Skeletal muscle tissue (tissue), 4 donors: Measurements from ENCODE around the gene CNPY1. TPM values are rescaled to one million over a fixed set of nuclear protein-coding genes. Genes with fewer than 3 reads are reported as not detected.

ENCODE experiments used
- H3K27ac ChIP-seq: one replicate; pipeline ENCODE4 v1.7.0; 2013; ENCODE audit warnings: mild to moderate bottlenecking, low read depth, low read length, inconsistent platforms
- H3K27me3 ChIP-seq, 3 donors: one replicate each; pipeline ENCODE4 v1.7.0; 2013; ENCODE audit warnings: low read length in 3 of 3; ENCODE audit not compliant: control insufficient read depth in 3 of 3, insufficient read depth in 3 of 3
- H3K36me3 ChIP-seq, 3 donors: one replicate each; pipeline ENCODE4 v1.7.0; 2013; ENCODE audit warnings: low read length in 3 of 3; ENCODE audit not compliant: control insufficient read depth in 3 of 3, insufficient read depth in 3 of 3
- H3K4me1 ChIP-seq, 3 donors: one replicate each; pipeline ENCODE4 v1.7.0; 2013; ENCODE audit warnings: low read length in 3 of 3, mild to moderate bottlenecking in 3 of 3; ENCODE audit not compliant: control insufficient read depth in 3 of 3, insufficient read depth in 3 of 3
- H3K4me3 ChIP-seq, 3 donors: one replicate each; pipeline ENCODE4 v1.7.0; 2013; ENCODE audit warnings: low read length in 3 of 3
- H3K9ac ChIP-seq, 3 donors: one replicate each; pipeline ENCODE4 v1.7.0; 2013; ENCODE audit warnings: low read length in 3 of 3, mild to moderate bottlenecking in 3 of 3, moderate library complexity in 2 of 3, low read depth in 1 of 3
- H3K9me3 ChIP-seq, 3 donors: one replicate each; pipeline ENCODE4 v1.7.0; 2013; ENCODE audit warnings: low read length in 3 of 3; ENCODE audit not compliant: control insufficient read depth in 3 of 3
- total RNA-seq: library from RNA; depleted of rRNA; stranded (reverse); fragments of >200 nt; gene quantifications from one replicate; pipeline ENCODE4 v1.2.3, GENCODE V29; 2014
- donor health status: Osteomylitis.

Gene CNPY1
- total RNA-seq, 1 donor from 2014 or later: 0.52 TPM

DNA sequence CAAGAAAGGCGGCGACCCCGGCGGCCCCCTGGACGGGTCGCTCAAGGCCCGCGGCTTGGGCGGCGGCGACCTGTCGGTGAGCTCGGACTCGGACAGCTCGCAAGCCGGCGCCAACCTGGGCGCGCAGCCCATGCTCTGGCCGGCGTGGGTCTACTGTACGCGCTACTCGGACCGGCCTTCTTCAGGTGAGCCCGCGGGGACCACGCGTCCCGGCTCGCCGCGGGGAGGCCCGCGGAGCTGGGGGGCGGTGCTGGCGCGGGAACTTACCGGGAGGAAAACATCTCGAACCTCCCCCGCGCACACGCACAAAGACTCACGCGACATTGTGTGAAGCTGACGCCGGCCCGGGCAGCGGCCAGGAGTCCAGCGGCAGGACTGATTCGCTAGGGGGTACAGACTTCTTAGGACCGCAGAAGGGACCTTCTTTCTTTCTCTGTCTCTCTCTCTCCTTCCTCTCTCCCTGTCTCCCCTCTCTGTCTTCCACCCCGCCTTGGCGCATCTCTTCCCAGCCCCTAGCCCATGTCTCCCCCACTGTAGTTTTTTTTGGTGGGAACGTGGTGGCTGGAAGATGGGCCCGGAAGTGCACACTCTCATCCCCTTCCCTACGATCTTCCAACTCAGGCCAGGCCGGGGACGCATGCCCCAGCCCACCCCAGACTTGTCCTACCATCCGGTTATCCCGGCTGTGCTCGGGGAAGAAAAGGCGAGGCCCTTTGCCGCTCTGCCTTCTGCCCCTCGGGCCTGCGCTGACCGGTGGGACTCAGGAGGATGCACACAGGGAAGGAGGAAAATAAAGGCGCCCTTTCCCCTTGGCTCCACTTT is 87.3 kb downstream of the CNPY1 start:
- Histone ChIP-seq H3K36me3 (no peaks in the 10 kb centered on the region), H3K4me3 (peak overlapping the region in 1 of 3 donors; percentile 20)

DNA sequence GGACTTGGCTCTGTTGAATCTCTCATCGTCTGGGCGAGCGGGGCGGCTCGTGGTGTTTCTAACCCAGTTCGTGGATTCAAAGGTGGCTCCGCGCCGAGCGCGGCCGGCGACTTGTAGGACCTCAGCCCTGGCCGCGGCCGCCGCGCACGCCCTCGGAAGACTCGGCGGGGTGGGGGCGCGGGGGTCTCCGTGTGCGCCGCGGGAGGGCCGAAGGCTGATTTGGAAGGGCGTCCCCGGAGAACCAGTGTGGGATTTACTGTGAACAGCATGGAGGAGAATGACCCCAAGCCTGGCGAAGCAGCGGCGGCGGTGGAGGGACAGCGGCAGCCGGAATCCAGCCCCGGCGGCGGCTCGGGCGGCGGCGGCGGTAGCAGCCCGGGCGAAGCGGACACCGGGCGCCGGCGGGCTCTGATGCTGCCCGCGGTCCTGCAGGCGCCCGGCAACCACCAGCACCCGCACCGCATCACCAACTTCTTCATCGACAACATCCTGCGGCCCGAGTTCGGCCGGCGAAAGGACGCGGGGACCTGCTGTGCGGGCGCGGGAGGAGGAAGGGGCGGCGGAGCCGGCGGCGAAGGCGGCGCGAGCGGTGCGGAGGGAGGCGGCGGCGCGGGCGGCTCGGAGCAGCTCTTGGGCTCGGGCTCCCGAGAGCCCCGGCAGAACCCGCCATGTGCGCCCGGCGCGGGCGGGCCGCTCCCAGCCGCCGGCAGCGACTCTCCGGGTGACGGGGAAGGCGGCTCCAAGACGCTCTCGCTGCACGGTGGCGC is 88.1 kb downstream of the CNPY1 start, which contains the start of gene EN2:
EN2 (plus strand) TSS at position 19 of the 767 bp plus-strand sequence; CDS start at position 268, 249 bp downstream.
- H3K27ac ChIP-seq: no peak within 1 kb of the TSS
- H3K9me3 ChIP-seq: no peaks in the 10 kb centered on the region
- peak within 1 kb of the TSS in 2 of 3 donors; percentile 59 to 74 for H3K9ac ChIP-seq
- H3K4me1 ChIP-seq: peaks cover 24 to 45% (median 30%) of the 10 kb centered on the region in 3 donors
- no peaks in the 10 kb centered on the region for H3K36me3 ChIP-seq
- H3K4me3 ChIP-seq: peak within 1 kb of the TSS; percentile 70 to 78 (median 76)
- peaks cover 83 to 92% (median 92%) of the 10 kb centered on the region in 3 donors for H3K27me3 ChIP-seq

More for the DNA sequence above, 87.3 kb downstream of the CNPY1 start:
- peaks cover 23 to 42% (median 27%) of the 10 kb centered on the region in 3 donors for H3K4me1 ChIP-seq
- peaks cover 84 to 90% (median 88%) of the 10 kb centered on the region in 3 donors for H3K27me3 ChIP-seq
- no peak overlapping the region for H3K27ac ChIP-seq
- no peaks in the 10 kb centered on the region for H3K9me3 ChIP-seq
- H3K9ac ChIP-seq: no peak overlapping the region

DNA sequence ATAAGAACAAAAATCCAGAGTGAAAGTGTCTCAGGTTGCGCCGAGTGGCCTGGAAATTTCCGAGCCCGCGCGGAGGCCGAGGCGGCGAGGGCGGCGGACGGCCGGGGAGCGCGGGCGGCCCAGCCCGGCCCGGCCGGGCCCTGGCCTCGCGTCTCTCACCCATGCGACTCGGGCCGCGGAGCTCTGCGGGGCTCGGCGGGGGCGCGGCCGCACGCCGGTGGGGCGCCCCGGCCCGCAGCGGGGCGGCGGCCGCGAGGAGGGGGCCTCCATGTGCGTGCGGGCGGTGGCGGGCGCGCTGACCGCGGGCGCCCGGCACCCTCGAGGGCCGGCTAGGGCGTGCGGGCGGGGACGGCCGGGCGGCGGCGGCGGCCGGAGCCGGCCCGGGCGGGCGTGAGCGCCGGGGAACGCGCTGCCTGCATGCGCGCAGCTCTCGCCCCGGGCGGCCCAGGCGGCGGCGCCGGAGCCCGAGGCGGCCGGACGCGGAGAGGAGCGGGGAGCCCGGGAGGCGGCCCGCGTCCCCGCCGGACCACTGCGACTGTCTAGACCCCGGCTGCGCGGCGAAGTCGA is 88.7 kb downstream of the CNPY1 start:
- H3K9me3 ChIP-seq: no peaks in the 10 kb centered on the region
- peak overlapping the region in 2 of 3 donors; percentile 76 to 78 for H3K4me3 ChIP-seq
- H3K4me1 ChIP-seq: peaks cover 24 to 45% (median 30%) of the 10 kb centered on the region in 3 donors
- peaks cover 85 to 93% (median 93%) of the 10 kb centered on the region in 3 donors for H3K27me3 ChIP-seq
- H3K36me3 ChIP-seq: no peaks in the 10 kb centered on the region
- H3K9ac ChIP-seq: no peak overlapping the region
- H3K27ac ChIP-seq: no peak overlapping the region

DNA sequence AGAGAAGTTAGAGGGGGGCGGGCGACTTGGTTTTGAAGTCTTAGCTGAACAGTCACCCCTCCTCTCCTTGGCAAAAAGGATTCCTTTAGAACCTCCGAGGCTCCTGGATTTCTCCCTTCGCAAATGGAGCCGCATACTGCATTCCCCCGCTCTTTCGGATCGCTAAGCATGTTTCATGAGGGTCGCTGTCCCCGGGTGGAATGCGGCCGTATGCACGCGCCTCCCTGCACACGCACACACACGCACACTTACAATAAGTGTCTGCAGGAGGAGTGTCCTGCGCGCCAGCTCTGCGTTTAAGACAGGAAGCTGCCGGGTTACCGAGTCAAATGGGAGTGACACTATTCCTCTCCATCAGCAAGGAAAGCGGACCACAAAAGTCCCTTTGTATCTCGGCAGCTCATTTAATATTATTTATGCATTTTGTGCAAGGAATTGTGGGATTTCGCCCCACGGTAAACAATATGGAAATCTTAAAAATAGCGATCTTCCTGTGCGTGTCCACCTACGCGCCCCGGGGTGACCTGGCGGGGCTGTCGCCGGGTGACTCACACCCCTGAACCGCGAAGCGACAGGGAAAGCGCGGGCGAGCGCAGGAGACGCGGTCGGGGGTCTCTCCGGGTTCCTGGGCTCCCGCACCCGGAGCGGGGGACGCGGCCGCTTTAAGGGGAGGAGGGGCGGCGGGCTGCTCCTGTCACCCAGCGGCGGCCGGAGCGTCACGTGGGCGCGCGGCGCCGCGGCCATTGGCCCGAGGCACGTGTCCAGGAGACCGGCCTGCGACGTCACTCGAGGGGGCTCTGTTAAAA is 89.4 kb downstream of the CNPY1 start:
- Histone ChIP-seq H3K4me3 (peak overlapping the region; percentile 70 to 78 (median 76)), H3K27ac (no peak overlapping the region), H3K9me3 (no peaks in the 10 kb centered on the region), H3K4me1 (peaks cover 24 to 45% (median 30%) of the 10 kb centered on the region in 3 donors), H3K9ac (peak overlapping the region in 2 of 3 donors; percentile 59 to 74), H3K36me3 (no peaks in the 10 kb centered on the region), H3K27me3 (peaks cover 84 to 92% (median 90%) of the 10 kb centered on the region in 3 donors)

DNA sequence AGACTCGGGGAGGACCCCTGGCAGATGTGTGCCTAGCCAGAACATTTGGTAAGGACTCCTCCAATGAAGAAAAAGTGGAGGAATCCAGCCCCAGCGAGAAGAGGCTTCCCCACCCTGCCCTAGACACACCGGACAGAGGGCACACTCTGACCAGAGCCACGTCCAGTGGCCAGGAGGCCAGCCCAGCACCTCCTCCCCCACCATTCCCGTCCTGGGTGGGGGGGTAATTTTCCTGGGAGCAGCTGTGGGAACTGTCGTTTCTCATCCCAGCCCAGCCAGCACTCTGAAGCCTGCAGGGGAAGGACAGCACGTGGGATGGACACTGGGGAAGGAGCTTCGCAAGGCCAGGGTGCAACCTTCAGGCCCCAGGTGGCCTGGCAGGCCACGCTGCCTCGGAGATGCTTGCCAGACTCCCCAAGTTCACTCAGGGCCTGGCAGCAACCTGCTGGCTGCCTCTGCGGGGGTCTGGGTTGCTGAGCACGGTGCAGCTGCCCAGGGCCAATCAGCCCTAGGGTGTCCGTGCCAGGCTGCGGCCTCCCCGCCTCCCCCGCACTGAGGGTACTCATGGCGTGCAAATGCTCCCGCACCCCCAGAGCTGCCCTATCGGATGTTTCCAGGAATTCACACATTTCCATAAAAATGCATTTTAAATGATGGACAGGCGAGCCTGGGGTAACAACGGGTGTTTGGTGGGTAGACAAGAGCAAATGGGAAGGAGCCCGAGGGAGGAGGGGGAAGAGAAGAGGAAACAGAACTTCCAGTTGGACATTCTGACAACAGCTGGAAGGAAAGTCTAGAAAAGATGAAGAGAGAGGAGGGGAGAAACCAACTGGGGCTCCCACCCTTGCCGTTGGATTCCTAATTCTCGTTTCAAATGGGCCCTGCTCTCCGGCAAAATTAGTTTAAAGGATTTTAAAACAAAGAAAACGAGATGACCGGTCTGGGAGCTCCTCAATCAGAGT is 90.3 kb downstream of the CNPY1 start:
- peaks cover 24 to 51% (median 30%) of the 10 kb centered on the region in 3 donors for H3K4me1 ChIP-seq
- no peaks in the 10 kb centered on the region for H3K9me3 ChIP-seq
- no peak overlapping the region for H3K9ac ChIP-seq
- H3K4me3 ChIP-seq: peak overlapping the region in 2 of 3 donors; percentile 70 to 76
- peaks cover 84 to 92% (median 90%) of the 10 kb centered on the region in 3 donors for H3K27me3 ChIP-seq
- H3K36me3 ChIP-seq: no peaks in the 10 kb centered on the region
- no peak overlapping the region for H3K27ac ChIP-seq

DNA sequence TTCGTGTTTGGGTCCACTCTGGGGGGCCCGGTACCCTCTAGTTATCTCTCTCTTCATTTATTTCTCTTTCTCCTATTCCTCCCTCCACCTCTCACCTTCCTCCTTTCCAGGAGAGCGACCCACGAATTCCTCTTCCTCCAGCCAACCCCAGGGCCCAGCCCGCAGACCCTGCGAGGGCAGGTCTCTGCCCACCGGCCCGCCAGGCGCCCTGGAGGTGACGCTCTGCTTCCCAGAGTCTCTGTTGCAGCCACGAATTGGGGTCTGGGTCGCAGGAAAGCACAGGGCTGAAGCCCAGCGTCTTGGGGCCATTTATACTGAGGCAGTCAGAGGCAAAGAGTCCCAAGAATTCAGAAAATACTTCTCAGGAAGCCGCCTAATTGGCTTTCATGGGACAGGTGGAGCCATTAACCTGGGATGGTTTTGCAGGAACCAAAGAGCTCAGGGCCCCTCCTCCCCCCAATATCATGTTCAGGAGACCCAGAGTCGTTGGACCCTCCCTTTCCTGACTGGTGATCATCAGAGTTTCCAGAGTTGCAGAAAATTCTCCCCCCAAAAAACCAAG is 91.1 kb downstream of the CNPY1 start:
- Histone ChIP-seq H3K9ac (no peak overlapping the region), H3K4me1 (peaks cover 24 to 55% (median 33%) of the 10 kb centered on the region in 3 donors), H3K27me3 (peaks cover 85 to 93% (median 90%) of the 10 kb centered on the region in 3 donors)

DNA sequence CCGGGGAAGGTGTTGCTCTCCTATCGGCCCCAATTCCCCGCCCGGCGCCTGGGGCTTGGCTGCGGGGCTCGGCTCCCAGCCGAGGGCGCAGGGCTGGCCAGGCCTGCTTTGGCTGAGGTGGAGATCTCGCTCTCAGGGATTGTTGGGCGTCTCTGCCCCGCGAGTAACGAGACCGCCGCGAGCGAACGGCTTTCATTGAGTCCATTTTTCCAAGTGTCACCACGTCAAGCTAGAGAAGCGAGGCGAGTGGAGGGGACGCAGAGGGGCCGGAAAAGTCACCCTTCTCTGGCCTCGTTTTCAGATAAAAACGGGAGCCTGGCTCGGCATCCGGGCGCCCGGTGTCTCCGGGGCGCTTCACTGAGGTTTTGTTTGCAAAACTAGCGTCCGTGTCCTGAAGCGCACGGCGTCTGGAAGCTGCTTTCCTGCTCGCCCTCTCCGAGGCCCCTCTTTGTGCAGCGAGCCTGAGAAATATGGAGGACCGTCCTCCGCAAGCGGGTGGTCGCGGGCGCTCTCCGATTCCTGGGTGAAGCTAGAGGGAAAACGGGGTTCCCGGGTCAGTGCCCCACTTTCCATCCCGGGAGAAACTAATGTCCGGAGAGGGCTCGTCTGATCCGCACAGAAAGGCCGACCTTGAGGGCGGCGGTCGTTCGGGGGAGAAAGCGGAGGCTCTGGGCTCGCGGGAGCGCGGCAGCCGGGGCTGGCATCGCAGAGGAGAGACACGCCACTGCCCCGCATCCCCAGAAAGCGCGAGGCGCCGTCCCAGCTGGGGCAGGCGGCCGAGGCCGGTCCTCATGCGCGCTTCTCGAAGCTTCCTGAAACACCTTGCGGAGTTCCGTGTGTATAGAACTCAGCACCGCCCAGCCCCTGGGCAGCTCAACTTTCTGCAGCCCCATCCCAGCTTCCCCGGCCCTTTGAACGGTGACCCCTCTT is 91.9 kb downstream of the CNPY1 start:
- H3K4me1 ChIP-seq: peaks cover 23 to 54% (median 33%) of the 10 kb centered on the region in 3 donors
- H3K9ac ChIP-seq: no peak overlapping the region
- H3K9me3 ChIP-seq: no peaks in the 10 kb centered on the region
- H3K27me3 ChIP-seq: peaks cover 84 to 93% (median 90%) of the 10 kb centered on the region in 3 donors
- no peaks in the 10 kb centered on the region for H3K36me3 ChIP-seq
- H3K27ac ChIP-seq: no peak overlapping the region
- H3K4me3 ChIP-seq: peak overlapping the region in 2 of 3 donors; percentile 27 to 41

More for the DNA sequence above, 91.1 kb downstream of the CNPY1 start:
- Histone ChIP-seq H3K9me3 (no peaks in the 10 kb centered on the region), H3K36me3 (no peaks in the 10 kb centered on the region), H3K27ac (no peak overlapping the region), H3K4me3 (no peak overlapping the region)
